Stimulated activated CD8-positive, alpha-beta memory T cell treated with anti-CD3 and anti-CD28 coated beads, Interleukin-12 subunit alpha, Interleukin-12 subunit beta, amount 100 ng/mL, for 24 hours (primary cell): ENCODE results near the gene WNT3.
"Not testable (repeated sequence)": the region's sequence is repeated elsewhere in the genome, so short reads cannot be mapped to it uniquely, and the experiment has no call there.

Experiments
- DNase-seq: peaks from one replicate; pipeline ENCODE4 v3.0.0-alpha.2; 2020; ENCODE audit errors: extremely low read depth

WNT3 gene, protein sequence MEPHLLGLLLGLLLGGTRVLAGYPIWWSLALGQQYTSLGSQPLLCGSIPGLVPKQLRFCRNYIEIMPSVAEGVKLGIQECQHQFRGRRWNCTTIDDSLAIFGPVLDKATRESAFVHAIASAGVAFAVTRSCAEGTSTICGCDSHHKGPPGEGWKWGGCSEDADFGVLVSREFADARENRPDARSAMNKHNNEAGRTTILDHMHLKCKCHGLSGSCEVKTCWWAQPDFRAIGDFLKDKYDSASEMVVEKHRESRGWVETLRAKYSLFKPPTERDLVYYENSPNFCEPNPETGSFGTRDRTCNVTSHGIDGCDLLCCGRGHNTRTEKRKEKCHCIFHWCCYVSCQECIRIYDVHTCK

DNA sequence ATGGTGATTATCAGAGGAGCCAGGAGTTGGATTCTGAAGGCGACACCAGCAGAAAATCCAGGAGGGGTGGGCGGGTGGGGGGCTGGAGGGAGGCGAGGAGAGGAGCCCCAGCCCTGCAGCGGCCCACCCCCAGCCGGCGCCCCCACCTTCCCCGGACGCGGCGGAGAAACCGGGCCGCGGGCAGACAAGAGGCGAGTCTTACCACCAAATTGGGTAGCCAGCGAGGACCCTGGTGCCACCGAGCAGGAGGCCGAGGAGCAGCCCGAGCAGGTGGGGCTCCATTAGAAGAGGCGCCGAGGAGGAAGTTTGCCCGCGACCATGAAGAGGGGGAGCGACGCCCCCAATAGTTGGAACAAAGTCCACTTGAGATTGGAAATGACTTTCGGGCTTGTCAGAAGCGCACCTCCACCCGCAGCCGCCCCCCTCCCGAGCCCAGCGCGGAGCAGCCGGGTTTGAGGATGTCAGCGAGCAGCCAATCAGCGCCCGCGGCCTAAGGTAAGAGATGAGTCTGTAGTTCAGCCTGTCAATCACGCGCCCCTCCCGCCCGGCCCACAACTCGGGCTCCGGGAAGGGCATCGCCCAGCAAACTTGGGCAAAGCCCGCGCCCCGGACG lies at the start of gene WNT3:
Gene WNT3, minus strand, starts transcription at position 377 of the 613 bp plus-strand sequence. Its CDS starts 95 bp downstream, at position 282.
- no peak for DNase-seq

DNA sequence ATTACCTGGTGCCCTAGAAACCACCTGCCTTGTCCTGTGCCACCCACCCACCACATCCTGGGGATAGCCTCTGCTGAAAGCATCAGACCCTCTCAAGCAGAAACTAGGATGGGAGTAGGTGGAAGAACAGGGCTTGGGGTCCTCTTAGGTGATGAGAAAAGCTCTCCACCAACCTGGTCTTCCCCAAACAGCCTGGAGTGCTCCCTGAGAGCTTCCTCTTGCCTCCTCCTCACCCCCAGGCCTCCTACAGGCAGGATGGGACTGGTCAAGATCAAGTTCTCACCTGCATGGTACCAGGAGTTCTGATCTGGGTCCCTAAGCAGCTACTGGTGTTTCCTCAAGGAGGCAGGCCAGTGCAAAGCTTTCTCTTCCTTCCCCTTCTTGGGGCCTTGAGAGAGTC lies 48.3 kb upstream of the WNT3 start:
- no peak for DNase-seq

DNA sequence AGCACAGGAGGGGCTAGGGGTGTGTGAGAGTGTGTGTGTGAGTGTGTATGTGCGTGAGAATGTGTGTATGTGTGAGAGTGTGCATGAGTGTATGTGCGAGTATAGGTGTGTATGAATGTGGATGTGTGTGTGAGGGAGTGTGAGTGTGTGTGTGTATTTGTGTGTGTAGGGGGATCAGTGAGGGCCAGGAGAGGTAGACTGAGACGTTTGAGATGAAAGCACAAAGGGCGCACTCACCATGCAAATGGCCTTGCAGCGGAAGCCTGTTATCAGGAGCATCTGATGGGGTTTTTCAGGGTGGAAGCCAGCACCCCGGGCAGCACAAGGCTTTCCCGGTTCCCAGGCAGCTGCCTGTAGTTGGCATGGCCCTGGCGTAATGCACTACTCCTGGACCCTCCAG lies 47.8 kb upstream of the WNT3 start:
- DNase-seq: no peak

DNA sequence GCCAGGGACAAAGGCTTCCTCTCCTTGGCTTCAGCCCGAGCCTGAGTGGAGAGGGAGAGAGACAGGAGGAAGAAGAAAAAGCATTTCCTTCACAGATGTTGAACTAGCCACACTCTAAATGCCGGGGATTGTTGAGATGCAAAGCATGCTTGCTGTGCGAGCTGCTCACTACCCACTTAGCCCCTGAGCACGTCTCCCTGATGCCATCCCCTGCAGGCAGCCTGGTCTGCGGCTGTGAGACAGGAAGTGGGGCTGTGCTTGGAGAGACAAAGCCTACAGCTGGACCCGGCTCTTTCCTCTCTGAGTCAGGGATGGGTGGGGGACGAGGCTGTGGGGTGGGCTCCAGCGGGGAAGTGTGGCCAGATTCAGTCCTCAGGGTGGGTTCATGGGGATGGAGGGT lies 46.6 kb upstream of the WNT3 start:
- DNase-seq: no peak

DNA sequence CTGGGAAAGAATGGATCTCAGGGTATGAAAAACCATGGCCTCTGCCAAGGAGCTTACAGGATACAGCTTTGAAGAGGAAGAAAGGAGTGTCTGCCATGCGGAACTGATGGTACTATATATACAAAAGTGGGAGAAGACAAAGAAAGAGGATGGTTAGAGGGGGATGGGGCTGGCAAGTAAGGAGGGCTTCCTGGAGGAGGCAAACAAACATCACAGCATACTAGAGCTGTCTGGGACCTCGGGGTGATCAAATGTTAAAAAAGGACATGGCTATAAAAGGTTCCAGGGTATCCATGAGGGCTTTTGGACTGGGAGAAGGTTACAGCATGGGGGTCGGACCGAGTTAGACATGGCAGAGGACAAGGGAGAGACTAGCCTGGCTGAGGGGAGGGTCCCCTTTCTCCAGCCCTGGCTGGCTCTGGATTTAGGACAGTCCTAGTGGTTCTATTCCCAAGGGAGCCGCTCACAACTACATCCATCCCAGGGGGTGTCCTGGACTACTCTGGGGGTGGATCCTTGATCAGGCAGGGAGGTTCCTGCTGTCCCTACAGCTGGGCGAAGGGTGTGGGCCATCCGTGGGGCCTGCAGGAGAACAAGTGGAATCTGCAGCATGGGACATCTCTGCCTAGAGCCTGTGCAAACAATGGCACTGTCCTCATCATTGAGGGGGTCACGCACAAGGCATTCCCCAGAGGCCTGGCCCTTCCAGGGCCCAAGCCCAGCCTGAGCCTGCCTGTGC lies 45.1 kb upstream of the WNT3 start:
- DNase-seq: no peak

DNA sequence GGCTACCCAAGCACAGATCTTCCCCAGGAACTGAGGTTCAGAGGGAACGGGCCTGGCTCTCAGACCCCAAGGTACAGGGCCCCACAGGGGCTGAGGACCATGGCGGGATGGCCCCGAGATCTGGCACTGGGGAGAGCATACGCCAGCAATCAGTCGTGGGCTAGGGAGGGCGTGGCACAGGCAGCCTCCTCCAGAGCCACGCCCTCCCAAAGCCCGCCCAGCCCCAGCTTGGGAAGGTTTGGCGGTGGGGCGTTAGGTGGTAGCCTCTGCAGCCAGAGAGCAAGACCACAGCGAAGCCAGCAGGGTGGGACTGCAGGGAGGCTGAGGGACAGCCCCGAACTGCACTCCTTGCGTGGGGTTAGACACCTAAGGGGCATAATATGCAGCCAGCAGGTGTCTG lies 44.5 kb upstream of the WNT3 start:
- DNase-seq: no peak

DNA sequence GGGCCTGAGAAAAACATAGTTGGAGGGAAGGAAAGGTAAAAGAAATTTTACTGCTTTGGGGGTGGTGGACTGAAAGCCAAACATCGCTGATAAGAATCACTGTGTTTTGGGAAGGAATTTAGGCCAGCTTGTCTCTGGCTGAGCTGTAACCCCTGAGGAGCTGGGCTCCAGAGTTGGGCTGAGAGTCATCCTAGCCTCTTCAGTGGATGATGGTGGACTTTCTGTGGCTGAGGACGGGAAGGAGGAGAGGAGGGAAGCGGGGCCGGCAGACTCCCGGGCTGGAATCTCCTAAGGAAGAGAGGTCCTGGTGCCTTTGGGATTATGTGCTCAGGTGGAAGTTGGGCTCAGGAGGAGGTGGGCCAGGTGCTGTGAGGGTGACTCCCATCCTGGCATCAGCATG lies 41.5 kb upstream of the WNT3 start:
- no peak for DNase-seq

DNA sequence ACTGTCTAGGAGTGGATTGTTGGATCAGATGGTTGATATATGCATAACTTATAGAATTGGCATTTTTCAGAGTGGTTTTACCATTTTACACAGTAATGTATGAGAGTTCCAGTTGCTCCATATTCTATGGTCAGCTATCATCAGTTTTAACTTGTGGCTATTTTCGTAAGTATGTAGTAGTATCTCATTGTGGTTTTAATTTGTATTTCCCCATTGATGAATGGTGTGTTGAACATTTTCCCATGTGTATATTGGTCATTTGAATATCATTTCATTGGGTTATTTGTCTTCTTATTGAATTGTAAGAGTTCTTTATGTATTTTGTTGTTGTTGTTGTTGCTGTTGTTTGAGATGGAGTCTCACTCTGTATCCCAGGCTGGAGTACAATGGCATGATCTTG lies 39.1 kb upstream of the WNT3 start:
- DNase-seq: no peak

DNA sequence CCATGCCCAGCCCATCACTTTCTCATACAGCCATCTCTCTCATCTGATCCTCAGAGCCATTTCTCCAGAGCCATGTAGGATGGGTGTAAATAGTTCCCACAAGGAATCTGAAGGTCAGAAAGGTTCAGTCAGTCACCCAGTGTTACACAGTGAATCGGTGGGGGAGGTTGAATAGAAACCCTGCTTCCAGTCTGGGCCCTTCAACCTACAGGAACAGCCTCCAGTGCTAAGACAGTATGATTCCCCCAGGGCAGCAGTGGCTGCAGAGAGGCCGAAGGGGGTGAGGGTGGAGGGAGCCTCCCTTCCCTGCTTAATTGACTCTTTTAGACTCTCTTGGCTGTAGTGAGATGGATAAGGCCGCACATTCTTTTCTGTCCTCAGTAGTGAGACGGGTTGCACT lies 36.5 kb upstream of the WNT3 start:
- DNase-seq: no peak

DNA sequence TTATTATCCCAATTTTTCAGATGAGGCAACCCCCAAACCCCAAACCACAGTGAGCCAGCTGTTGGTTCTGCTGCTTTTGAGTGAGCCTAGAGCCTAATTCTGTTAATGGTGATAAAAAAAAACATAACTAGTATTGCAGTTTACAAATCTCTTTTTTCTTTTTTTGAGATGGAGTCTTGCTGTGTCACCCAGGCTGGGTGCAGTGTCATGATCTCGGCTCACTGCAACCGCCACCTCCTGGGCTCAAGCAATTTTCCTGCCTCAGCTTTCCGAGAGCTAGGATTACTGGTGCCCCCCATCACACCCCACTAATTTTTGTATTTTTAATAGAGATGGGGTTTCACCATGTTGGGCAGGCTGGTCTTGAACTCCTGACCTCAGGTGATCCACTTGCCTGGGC lies 36.0 kb upstream of the WNT3 start:
- no peak for DNase-seq

DNA sequence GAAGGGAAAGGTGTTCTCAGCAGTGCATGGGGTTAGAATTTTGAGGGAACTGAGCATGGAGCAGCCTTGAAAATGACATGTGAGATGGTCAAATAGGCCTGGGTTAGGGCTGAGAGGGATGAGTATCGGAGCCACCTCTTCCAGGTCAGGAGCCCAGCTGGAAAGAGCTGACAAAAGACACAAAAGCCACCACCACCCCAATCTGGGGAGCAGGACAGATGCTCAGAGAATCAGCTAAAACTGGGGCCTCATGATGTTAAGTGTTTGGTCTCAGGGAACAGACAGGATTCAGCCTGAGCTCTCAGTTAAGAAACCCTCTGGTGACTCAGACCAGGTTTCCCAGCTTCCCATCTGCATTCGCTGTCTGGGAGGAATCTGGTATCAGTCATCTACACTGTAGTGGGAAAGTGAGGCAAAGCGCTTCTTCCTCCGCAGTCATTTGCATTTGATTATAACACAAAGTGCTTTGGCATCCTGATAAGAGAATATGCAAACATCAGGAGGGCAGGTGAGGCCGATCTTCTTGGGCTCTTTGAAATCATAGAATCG lies 35.5 kb upstream of the WNT3 start:
- DNase-seq: no peak

DNA sequence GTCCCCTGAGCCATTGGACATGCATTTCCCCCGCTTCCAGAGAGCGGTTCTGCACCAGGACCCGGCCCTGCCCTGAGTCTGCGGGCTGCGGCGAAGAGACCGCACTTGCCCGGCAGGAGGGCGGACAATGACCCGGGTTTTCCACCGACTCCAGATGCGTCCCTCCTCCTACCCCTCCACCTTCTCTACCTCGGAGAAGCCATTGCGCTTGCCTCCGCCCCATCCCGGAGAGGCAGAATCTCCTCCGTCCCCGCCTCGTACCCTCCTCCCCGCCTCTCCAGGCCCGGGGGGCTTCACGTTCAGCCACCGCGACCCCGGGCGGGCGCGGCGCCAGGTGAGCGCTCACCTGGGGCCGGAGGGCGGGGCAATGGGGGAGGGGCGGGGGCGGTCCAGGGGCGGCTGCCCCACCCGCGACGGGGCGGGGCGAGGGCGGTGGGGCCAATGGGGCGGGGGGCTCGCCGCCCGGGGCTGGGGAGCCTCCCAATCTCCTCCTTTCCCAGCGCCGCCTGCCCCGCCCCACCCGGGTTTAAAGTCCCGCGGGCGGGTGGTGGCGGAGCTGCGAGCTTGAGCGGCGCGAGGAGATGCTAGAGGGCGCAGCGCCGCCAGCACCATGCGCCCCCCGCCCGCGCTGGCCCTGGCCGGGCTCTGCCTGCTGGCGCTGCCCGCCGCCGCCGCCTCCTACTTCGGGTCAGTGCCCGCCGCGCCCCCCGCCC lies 32.7 kb upstream of the WNT3 start, which contains the start of gene WNT9B:
Gene WNT9B, plus strand, starts transcription at position 555 of the 713 bp plus-strand sequence. Its CDS starts 56 bp downstream, at position 611.
- no peak for DNase-seq

DNA sequence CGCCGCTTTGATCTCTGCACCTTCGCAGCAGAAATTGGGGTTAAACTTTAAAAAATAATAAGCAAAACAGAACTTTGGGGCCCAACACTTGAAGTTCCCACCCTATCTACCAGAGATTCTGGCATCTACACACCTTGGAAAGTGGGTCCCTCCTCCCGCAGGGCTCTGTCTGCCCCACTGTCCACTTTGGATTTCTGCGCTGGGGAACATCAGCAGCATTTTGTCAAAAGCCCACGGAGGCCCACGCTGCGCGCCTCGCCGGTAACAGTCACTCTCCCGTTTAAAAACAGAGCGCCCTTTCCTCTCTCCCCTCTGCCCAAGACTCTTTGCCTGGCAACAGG lies 32.2 kb upstream of the WNT3 start:
- no peak for DNase-seq

DNA sequence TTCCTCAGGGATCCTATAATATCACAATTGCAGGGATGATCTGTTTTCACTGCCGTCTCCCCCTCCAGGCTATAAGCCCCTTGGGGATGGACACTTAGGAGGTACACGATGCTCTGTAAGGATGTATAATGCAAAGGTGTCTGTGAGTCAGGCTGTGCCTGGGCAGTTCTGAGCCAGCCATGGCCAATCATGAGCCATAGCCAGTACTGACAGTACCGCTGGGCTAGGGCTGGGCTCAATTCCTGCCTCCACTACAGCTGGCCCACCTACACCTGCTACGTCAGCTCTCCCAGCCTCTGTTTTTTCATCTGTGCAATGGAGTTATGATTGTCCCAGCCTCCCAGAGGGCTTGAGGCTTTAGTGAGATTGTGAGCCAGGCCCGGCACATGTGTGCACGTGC lies 30.0 kb upstream of the WNT3 start:
- no peak for DNase-seq

DNA sequence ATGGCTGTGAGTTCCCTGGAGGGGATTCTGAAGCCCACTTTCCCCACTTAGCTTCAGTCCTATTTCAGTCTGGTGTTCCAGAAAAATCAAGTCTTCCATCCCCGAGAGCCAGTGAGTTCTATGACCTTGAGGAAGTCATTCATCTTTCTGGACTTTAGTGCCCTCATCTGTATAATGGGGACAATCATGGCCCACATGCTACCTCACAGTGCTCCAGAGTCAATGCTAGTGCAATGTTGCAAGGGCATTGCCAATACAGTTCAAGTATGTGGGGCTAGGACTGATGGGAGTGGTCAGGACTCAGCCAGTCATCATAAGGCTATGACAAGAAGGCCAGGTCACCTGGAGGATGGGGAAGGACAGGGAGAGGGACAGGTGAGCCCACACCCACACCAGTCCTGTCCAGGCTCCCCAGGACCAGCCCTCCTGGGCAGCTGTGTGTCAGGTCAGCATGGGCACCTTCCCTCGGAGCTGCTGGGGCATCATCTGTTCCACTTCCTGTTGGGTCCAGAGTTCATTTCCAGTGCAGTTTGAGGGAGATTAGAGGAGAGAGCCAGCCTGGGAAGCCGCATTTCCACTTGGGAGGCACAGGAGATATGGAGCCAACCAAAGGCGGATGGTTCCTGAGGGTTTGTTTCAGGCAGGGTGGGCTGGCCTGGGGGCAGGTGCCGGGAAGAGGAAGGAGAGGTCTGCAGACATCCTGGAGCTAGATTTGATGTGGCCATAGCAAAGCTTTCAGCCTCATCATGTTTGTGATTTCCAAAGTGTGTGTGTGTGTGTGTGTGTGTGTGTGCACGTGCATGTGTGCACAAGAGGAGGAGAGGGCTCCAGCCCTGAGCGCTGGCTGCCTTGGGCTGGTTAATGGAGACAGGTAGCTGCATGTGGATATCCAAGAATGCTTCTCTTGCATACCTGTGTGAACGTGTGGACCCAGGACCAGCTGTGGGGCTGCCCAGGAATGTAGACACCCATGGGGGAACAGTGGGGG lies 29.0 kb upstream of the WNT3 start:
- no peak for DNase-seq

DNA sequence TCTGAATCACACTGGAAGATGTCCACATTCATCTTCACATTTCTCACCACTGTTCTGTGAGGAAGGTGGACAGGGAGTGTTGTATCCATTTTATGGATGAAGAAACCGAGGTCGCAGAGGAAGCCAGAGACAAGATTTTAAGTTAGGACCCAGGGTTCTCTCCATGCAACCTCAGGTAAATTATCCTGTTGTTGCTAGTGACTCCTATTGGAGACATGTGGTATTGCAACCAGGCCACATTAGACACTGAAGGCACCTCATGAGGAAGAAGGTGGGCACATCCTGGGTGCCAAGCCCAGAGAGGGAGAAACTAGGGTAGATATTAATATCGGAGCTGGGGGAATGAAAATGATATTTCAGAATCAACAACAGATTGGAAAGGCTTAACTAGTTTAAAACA lies 24.3 kb upstream of the WNT3 start:
- no peak for DNase-seq

DNA sequence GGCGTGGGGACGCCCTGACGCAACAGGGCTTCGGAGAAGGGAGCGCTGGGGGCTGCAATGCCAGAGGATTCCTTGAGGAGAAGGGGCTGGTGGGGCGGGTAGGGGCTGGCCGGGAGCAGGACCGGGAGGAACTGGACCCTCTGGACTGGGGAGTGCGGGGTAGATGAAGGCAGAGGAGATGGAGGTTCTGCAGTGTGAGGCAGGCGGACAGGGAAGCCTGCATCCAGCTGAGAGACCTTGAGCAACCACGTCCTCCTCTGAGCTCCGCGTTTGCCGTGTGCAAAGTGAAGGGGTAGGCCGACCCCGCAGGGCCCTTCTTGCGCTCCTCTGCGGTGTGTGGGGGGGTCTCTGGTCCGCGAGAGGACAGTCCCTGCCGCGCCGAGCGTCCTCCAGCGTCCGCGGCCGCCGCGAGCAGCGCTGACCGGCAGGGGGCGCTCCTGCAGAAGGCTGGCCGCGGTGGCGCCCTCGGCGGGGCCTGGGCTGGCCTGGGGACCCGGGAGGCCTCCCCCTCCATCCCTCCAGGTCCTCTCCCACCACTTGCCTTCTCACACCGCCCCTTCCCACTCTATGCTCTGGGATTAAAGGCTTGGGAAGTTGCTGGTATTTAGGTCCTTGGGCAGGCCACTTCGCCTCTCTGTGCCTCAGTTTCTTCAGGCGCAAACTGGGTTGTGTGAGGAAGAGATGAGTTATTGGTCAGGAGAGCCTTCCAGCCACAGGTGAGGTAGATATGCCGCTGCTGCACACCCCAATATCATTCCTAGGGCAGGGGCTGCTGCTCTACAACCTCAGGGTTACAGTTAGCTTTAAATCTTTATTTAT lies 23.3 kb upstream of the WNT3 start:
- DNase-seq: no peak

DNA sequence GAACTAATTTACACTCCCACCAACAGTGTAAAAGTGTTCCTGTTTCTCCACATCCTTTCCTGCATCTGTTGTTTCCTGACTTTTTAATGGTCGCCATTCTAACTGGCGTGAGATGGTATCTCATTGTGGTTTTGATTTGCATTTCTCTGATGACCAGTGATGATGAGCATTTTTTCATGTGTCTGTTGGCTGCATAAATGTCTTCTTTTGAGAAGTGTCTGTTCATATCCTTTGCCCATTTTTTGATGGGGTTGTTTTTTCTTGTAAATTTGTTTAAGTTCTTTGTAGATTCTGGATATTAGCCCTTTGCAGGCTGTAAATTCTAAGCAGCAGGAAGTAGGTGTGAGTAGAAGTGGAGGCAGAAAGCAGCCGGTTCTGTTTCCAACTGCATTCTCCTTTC lies 22.1 kb upstream of the WNT3 start:
- not testable (repeated sequence) for DNase-seq

DNA sequence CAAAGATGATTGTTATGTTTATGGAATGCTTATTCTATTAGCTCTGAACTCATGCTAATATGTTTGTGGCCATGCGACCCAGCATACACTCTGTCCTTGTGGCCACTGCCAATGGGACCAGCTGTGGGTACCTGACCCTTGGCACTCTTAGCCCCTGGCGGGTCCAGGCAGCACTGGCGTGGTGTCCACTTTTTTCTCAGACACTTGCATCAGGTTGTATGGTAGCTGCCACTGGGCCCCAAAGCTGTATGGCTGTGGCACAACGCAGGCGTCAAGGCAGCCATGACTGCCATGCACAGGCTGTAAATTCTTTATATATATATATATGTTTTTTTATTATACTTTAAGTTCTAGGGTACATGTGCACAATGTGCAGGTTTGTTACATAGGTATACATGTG lies 20.7 kb upstream of the WNT3 start:
- no peak for DNase-seq

DNA sequence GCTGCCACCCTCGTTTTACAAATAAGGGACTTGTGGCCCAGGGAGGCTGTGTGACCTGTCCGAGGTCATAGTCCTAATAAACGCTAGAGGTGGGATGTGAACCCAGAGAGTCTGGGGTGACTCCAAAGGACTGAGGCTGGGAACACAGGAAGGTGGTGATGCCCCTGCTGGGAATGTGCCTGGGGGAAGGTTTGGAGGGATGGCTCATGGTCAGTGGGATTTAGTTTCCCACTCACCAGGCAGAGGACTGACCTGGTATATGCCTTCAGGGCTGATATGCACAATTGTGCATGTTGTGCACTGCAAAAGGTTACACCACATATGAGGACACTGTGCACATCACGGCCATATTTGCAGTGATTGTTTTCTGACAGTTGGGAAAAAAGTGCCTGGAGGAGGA lies 19.0 kb upstream of the WNT3 start:
- DNase-seq: no peak
